ENCODE measurements around the gene LHFPL6.

DNA sequence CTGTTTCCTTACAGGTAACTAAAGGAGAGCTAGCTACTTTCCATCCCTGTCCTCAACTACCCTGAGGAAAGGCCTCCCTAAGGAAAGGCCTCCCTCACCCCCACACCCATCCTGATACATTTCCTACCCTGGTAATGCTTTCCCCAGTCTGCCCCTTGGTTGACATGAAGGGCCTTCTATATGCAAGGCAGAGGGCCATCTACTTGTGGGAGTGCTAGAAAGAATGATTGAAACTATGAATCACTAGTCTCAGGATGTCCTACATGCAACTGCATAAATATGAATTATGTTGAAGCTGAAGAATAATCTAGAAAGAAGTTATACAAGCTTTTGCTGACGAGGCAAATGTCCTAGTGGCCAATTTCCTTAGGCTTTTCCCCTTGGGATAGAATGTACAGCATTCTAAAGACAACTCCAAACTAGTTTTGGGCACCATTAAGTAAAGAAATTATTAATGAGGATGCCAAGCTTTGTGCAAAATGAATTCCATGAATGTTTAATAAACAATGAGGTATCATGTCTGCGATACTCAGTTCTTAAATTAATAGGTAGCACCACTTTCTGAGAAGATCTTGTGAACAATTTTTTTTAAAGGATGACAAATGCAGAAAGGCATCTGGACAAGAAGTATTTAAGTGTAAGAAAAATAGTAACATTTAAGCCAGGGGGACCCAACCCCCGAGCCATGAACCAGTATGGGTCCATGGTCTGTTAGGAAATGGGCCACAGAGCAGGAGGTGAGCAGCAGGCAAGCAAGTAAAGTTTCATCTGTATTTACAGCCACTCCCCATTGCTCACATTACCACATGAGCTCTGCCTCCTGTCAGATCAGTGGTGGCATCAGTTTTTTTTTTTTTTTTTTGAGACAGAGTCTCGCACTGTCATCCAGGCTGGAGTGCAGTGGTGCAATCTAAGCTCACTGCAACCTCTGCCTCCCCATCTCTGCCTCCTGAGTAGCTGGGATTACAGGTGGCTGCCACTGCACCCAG is 223.0 kb downstream of the LHFPL6 start:
- TF ChIP-seq CTCF (IDR thresholded peaks at IDR 0.05) (no peak), POLR2A (IDR thresholded peaks at IDR 0.05) (no peak)

All from Peyer's patch (tissue), 4 donors.